GM06990 (cell line): Measurements from ENCODE around the gene RANBP10.

ENCODE experiments used
- DNase-seq: peaks from one replicate; pipeline ENCODE4 v3.0.0-alpha.2; 2011; ENCODE audit not compliant: insufficient read length; ENCODE audit errors: extremely low read depth
- H3K27me3 ChIP-seq: replicated peaks from 2 replicates; pipeline ENCODE4 v1.6.0; 2011; ENCODE audit warnings: low read length; ENCODE audit not compliant: control insufficient read depth, insufficient read depth
- H3K36me3 ChIP-seq: 2 replicates; pipeline ENCODE4 v1.5.1; 2011; ENCODE audit warnings: low read length; ENCODE audit not compliant: control insufficient read depth, insufficient read depth
- H3K4me3 ChIP-seq: replicated peaks from 2 replicates; pipeline ENCODE4 v1.5.1; 2011; ENCODE audit warnings: low read depth, mild to moderate bottlenecking, control low read depth, low read length
- TF ChIP-seq, protein P1 (sequence below): IDR thresholded peaks from 2 replicates; pipeline ENCODE4 v1.5.1; 2011; ENCODE audit warnings: low read length, control low read depth, mild to moderate bottlenecking, inconsistent platforms; ENCODE audit not compliant: insufficient read depth, poor library complexity, severe bottlenecking

Gene RANBP10

DNA sequence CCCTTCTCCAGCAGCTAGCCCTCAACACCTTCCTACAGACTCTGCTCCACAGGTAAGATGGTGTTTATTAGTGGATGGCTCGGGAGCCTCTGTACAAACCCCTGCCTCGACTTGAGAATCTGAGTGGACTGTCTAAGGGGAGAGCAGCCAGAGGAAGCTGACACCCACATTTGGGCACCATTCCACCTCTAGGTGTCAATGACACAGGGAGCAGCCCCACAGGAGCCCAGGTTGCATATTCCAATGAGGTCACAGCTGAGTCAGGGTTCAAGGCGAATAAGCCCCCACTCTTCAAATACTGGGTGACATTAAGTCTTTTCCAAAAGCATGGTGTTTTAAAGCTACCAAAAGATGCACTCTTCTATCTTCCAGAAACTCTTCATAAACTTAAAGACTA lies 31.9 kb downstream of the RANBP10 start:
- TF ChIP-seq, protein P1, sequence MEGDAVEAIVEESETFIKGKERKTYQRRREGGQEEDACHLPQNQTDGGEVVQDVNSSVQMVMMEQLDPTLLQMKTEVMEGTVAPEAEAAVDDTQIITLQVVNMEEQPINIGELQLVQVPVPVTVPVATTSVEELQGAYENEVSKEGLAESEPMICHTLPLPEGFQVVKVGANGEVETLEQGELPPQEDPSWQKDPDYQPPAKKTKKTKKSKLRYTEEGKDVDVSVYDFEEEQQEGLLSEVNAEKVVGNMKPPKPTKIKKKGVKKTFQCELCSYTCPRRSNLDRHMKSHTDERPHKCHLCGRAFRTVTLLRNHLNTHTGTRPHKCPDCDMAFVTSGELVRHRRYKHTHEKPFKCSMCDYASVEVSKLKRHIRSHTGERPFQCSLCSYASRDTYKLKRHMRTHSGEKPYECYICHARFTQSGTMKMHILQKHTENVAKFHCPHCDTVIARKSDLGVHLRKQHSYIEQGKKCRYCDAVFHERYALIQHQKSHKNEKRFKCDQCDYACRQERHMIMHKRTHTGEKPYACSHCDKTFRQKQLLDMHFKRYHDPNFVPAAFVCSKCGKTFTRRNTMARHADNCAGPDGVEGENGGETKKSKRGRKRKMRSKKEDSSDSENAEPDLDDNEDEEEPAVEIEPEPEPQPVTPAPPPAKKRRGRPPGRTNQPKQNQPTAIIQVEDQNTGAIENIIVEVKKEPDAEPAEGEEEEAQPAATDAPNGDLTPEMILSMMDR, result no peak
- no peak for DNase-seq
- Histone ChIP-seq H3K27me3 (no peaks in the 10 kb centered on the region), H3K36me3 (peaks cover 11% of the 10 kb centered on the region), H3K4me3 (no peak overlapping the region)

DNA sequence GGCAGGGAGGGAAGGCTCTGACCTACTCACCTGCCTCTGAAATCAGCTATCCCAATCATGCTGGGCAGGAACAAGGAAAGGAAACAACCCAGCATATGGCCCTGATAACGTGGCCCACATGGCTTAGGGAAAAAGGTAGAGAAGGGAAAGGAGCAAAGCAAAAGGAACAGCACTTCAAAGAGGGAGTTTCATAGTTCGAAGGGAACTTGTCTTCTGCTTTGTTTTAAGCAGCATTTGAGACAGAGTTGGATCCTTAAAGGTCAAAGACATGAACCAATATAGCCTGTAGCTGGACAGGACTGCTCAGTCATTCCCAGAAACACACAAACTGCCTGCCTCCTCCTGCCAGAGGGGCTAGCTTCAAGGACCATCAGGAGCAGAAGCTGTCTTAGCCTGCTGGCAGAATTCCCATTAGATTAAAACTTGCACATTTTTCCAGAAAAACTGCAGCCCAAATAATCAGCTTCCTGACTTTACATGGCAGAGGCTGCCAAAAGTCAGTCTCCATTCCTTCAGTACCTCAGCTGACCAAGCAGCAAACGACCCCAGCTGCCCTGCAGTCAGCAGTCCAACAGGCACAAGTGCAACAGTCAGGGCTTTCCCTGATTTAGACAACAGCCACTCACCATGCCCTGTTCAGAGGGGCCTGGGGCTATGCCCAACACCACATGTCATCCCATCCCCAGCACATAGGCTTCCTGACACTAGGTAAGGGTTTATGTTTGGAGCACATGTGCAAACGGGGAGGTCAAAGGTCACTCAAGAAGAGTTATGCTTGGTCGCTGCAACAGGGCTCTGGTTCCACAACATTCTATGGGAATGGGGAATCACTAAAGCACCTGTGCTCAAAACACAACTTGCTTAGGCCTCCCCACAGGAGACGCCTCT lies 32.5 kb downstream of the RANBP10 start:
- TF ChIP-seq, protein P1, result no peak
- Histone ChIP-seq H3K4me3 (no peak overlapping the region), H3K36me3 (peaks cover 11% of the 10 kb centered on the region), H3K27me3 (no peaks in the 10 kb centered on the region)
- no peak for DNase-seq

DNA sequence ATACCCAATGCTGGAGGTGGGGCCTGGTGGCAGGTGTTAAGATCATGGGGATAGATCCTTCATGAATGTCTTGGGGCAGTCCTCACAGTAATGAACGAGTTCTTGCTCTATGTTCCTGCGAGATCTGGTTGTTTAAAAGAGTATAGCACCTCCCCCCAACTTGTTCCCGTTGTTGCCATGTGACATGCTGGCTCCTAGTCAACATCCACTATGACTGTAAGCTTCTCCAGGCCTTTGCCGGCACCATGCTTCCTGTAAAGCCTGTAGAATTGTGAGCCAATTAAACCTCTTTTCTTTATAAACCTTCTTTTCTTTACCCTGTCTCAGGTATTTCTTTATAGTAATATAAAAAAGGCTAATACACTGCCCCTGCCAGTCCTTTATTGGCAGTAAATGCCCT lies 33.3 kb downstream of the RANBP10 start:
- Histone ChIP-seq H3K4me3 (no peak overlapping the region), H3K27me3 (no peaks in the 10 kb centered on the region), H3K36me3 (peaks cover 11% of the 10 kb centered on the region)
- TF ChIP-seq, protein P1, result no peak
- no peak for DNase-seq

DNA sequence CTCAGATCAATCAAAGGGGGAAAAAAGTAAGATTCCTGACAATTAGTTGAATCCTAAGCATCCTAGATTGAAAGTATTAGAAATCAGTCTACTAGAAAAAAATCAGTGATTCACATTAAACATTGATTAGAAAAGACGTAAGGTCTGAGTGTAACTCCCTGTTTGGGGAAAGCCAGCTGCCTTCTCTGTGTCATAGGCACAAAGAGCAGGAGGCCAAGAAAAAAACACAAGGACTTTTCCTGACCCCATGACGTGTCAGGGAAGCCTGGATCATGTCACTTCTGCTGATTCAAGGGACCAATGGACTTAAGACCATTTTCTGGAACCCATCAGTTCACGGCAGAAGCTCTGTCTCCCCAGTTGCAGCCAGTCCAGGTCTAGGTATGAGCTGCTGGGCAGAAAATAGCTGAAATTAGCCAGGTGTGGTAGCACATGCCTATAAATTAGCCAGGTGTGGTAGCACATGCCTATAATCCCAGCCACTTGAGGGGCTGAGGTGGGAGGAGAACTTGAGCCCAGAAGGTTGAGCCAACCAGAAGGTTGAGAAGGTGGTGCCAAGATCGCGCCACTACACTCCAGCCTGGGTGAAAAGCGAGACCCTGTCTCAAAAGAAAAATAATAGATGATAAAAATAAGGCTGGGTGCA lies 35.9 kb downstream of the RANBP10 start:
- Histone ChIP-seq H3K27me3 (no peaks in the 10 kb centered on the region), H3K36me3 (peaks cover 11% of the 10 kb centered on the region), H3K4me3 (no peak overlapping the region)
- no peak for DNase-seq
- TF ChIP-seq, protein P1, result no peak

DNA sequence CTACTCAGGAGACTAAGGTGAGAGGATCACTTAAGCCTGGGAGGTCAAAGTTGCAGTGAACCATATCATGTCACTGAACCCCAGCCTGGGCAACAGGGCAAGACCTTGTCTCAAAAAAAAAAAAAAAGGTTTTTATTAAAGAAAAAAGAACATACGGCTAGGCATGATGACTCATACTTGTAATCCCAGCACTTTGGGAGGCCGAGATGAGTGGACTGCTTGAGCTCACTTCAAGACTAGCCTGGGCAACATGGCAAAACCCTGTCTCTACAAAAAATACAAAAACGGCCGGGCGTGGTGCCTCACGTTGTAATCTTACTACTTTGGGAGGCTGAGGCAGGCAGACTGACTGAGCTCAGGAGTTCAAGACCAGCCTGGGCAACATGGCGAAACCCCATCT lies 38.4 kb downstream of the RANBP10 start:
- Histone ChIP-seq H3K27me3 (no peaks in the 10 kb centered on the region), H3K4me3 (no peak overlapping the region), H3K36me3 (peaks cover 12% of the 10 kb centered on the region)
- TF ChIP-seq, protein P1, result no peak
- DNase-seq, result peak; percentile 36
